Measurements from ENCODE around the gene MAML2.

The MAML2 gene

DNA sequence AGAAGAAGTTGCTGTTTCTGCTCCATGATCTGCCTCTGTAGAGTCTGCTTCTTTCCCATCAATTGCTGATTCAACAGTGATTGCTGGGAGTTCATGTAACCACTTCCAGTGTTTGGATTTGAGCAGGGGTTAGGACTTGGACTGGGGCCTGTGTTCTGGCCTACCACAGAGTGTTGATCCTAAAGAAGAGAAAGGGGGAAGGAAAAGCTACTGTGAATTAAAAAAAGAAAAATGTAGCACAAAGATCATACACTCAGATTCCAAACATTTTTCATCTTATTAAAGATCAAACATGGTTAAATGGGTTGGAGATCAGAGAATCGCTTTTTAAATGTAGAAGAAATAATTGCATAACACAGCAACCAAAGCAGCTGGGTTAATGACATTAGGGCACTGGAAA is 351.4 kb downstream of the MAML2 start:
- DNase-seq = no peak
- Histone ChIP-seq H3K9ac (ENCODE audit: low read length) (no peak overlapping the region), H3K18ac (ENCODE audit: low read length) (no peak overlapping the region), H4K8ac (ENCODE audit: low read depth, low read length) (peak overlapping the region; percentile 76), H3K36me3 (ENCODE audit: control insufficient read depth, insufficient read depth, low read length) (no peaks in the 10 kb centered on the region), H3K4me2 (ENCODE audit: low read length) (no peak overlapping the region), H3K23ac (ENCODE audit: low read length) (no peak overlapping the region), H2BK120ac (ENCODE audit: low read depth, low read length) (no peak overlapping the region), H3K4me3 (ENCODE audit: low read length) (no peak overlapping the region), H3K79me2 (ENCODE audit: control insufficient read depth, insufficient read depth, low read length) (no peaks in the 10 kb centered on the region), H3K79me1 (ENCODE audit: low read length) (no peaks in the 10 kb centered on the region), H3K4me1 (ENCODE audit: control insufficient read depth, low read depth, low read length) (no peaks in the 10 kb centered on the region), H4K5ac (ENCODE audit: low read length) (no peak overlapping the region), H2BK15ac (replicated peaks; ENCODE audit: low read depth) (no peak overlapping the region), H3K27me3 (ENCODE audit: insufficient read depth, low read length, poor library complexity) (no peaks in the 10 kb centered on the region), H3K27ac (ENCODE audit: low read depth, low read length) (no peak overlapping the region), H2AK5ac (ENCODE audit: low read length) (no peak overlapping the region), H2BK5ac (ENCODE audit: low read length) (no peak overlapping the region), H3K56ac (ENCODE audit: low read length) (no peak overlapping the region), H3K4ac (ENCODE audit: low read depth, low read length) (no peak overlapping the region)
- no CpG with 5 or more reads among the region's 1 CpG for WGBS (ENCODE audit: extremely low coverage, insufficient coverage, low lambda C conversion rate)

DNA sequence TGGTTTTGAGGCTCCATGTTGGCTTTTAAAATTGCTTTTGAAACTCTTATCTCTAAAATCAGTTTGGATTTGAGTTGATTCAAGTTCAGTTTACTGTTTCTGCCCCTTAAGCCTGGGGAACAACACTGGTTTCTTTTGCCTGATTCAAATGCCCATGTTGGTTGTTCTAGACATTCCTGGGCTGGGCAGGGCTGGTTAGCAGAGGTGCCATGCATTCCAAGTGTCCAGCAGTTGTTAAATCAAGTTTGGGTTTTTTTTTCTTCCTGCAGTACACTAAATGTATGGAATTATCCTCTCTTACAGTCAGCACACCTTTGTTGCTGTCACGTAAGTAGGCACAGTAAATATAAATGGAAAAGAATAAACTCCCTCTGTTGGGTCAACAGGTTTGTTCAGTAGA is 351.9 kb downstream of the MAML2 start:
- Histone ChIP-seq H4K5ac (ENCODE audit: low read length) (no peak overlapping the region), H2AK5ac (ENCODE audit: low read length) (no peak overlapping the region), H3K18ac (ENCODE audit: low read length) (no peak overlapping the region), H3K4me1 (ENCODE audit: control insufficient read depth, low read depth, low read length) (no peaks in the 10 kb centered on the region), H3K79me2 (ENCODE audit: control insufficient read depth, insufficient read depth, low read length) (no peaks in the 10 kb centered on the region), H3K27ac (ENCODE audit: low read depth, low read length) (no peak overlapping the region), H3K79me1 (ENCODE audit: low read length) (no peaks in the 10 kb centered on the region), H3K23ac (ENCODE audit: low read length) (no peak overlapping the region), H3K36me3 (ENCODE audit: control insufficient read depth, insufficient read depth, low read length) (no peaks in the 10 kb centered on the region), H2BK5ac (ENCODE audit: low read length) (no peak overlapping the region), H3K9ac (ENCODE audit: low read length) (no peak overlapping the region), H3K4me3 (ENCODE audit: low read length) (no peak overlapping the region), H2BK15ac (replicated peaks; ENCODE audit: low read depth) (no peak overlapping the region), H3K27me3 (ENCODE audit: insufficient read depth, low read length, poor library complexity) (no peaks in the 10 kb centered on the region), H3K56ac (ENCODE audit: low read length) (no peak overlapping the region), H4K8ac (ENCODE audit: low read depth, low read length) (no peak overlapping the region), H3K4me2 (ENCODE audit: low read length) (no peak overlapping the region), H3K4ac (ENCODE audit: low read depth, low read length) (no peak overlapping the region), H2BK120ac (ENCODE audit: low read depth, low read length) (no peak overlapping the region)
- no peak for DNase-seq
- no CpG with 5 or more reads among the region's 1 CpG for WGBS (ENCODE audit: extremely low coverage, insufficient coverage, low lambda C conversion rate)

DNA sequence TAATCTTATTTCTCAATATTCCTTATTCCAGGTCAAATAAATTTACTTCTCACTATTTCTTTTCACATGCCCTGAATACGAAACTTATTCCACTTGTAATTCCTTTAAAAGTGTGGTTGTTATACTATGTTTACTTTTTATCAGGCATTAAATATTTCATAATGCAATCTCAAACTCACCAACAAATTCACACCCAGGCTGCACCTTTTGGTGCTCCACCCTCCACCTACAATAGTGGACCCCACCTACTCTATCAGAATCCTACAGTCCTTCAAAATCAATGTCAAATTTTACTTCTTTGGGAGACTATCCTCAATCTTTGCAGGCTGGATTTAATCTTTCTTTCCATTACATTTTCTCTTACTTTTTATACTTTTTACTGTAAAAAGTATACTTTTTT is 353.2 kb downstream of the MAML2 start:
- H3K9ac ChIP-seq (ENCODE audit: low read length) = no peak overlapping the region
- H3K4ac ChIP-seq (ENCODE audit: low read depth, low read length) = no peak overlapping the region
- no peak overlapping the region for H4K8ac ChIP-seq (ENCODE audit: low read depth, low read length)
- H3K56ac ChIP-seq (ENCODE audit: low read length) = no peak overlapping the region
- no peak overlapping the region for H2BK15ac ChIP-seq (replicated peaks; ENCODE audit: low read depth)
- H3K36me3 ChIP-seq (ENCODE audit: control insufficient read depth, insufficient read depth, low read length) = no peaks in the 10 kb centered on the region
- no peak overlapping the region for H4K5ac ChIP-seq (ENCODE audit: low read length)
- no peak overlapping the region for H2AK5ac ChIP-seq (ENCODE audit: low read length)
- no peak overlapping the region for H3K4me3 ChIP-seq (ENCODE audit: low read length)
- H3K23ac ChIP-seq (ENCODE audit: low read length) = no peak overlapping the region
- H3K4me2 ChIP-seq (ENCODE audit: low read length) = no peak overlapping the region
- no peaks in the 10 kb centered on the region for H3K79me2 ChIP-seq (ENCODE audit: control insufficient read depth, insufficient read depth, low read length)
- no peak overlapping the region for H3K18ac ChIP-seq (ENCODE audit: low read length)
- DNase-seq = no peak
- no peak overlapping the region for H2BK120ac ChIP-seq (ENCODE audit: low read depth, low read length)
- H3K27me3 ChIP-seq (ENCODE audit: insufficient read depth, low read length, poor library complexity) = no peaks in the 10 kb centered on the region
- no peaks in the 10 kb centered on the region for H3K4me1 ChIP-seq (ENCODE audit: control insufficient read depth, low read depth, low read length)
- no peaks in the 10 kb centered on the region for H3K79me1 ChIP-seq (ENCODE audit: low read length)
- no peak overlapping the region for H3K27ac ChIP-seq (ENCODE audit: low read depth, low read length)
- 100% methylated on average over 1 of the region's 1 CpG for WGBS (ENCODE audit: extremely low coverage, insufficient coverage, low lambda C conversion rate)
- no peak overlapping the region for H2BK5ac ChIP-seq (ENCODE audit: low read length)

DNA sequence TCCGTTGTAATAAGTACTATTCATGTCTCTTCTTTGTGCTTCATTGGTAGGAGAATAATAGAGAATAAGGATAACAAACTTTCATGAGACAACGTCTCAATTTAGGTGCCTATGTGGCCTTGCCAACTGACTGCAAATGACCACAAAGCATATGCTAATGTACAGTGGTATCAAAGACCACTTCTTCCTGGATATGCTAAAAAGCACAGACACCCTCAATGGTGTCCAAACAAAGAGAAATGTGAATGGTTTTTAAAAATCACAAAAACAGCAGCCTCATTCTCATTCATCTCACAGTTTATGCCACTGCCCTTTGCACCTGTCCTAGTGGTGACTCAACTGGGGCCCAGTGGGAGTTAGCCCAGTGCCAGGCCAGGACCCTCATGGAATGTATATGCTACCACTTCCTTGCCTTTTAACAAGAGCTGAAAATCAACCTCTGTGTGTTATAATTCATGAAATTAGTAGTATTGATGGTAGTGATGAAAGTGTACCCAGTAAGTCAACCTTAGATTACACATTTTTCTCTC is 353.9 kb downstream of the MAML2 start:
- Histone ChIP-seq H3K27ac (ENCODE audit: low read depth, low read length) (no peak overlapping the region), H2BK15ac (replicated peaks; ENCODE audit: low read depth) (no peak overlapping the region), H3K4me3 (ENCODE audit: low read length) (no peak overlapping the region), H3K4me2 (ENCODE audit: low read length) (no peak overlapping the region), H2AK5ac (ENCODE audit: low read length) (no peak overlapping the region), H2BK120ac (ENCODE audit: low read depth, low read length) (no peak overlapping the region), H3K56ac (ENCODE audit: low read length) (no peak overlapping the region), H3K4me1 (ENCODE audit: control insufficient read depth, low read depth, low read length) (no peaks in the 10 kb centered on the region), H3K23ac (ENCODE audit: low read length) (no peak overlapping the region), H3K18ac (ENCODE audit: low read length) (no peak overlapping the region), H3K4ac (ENCODE audit: low read depth, low read length) (no peak overlapping the region), H3K9ac (ENCODE audit: low read length) (no peak overlapping the region), H3K79me2 (ENCODE audit: control insufficient read depth, insufficient read depth, low read length) (no peaks in the 10 kb centered on the region), H2BK5ac (ENCODE audit: low read length) (no peak overlapping the region), H3K27me3 (ENCODE audit: insufficient read depth, low read length, poor library complexity) (no peaks in the 10 kb centered on the region), H3K79me1 (ENCODE audit: low read length) (no peaks in the 10 kb centered on the region), H4K5ac (ENCODE audit: low read length) (no peak overlapping the region), H4K8ac (ENCODE audit: low read depth, low read length) (no peak overlapping the region), H3K36me3 (ENCODE audit: control insufficient read depth, insufficient read depth, low read length) (no peaks in the 10 kb centered on the region)
- DNase-seq = no peak
- WGBS (ENCODE audit: extremely low coverage, insufficient coverage, low lambda C conversion rate) = no CpG with 5 or more reads among the region's 2 CpGs

DNA sequence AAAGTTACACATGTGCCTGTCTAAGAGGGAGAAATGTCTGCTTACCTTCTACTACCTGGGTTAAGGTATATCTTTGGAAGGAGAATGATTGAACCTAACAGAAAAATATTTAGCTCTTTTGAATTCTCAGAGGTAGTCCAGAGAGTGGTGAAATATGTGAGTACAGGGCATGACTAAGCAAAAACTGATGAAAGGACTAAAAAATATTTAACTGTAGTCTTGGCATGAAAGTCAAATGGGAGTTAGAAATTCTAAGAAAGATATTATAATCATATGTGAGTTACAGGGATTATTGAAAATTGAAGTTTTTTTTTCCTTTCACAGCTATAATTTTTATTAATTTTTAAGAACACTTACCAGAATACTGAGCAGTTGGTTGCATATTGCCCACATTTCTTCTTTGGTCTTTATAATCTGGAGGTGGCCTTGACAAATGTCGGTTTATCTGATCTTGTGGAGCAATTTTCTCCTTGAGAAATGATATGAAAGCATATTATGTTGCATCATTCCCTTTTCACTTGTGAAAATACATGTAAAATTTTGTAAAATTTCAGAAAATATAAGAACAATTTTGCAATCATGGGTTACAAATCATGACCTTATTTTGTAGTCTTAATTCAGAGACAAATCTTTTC is 357.7 kb downstream of the MAML2 start:
- no peaks in the 10 kb centered on the region for H3K79me2 ChIP-seq (ENCODE audit: control insufficient read depth, insufficient read depth, low read length)
- H2BK15ac ChIP-seq (replicated peaks; ENCODE audit: low read depth) = no peak overlapping the region
- H2BK120ac ChIP-seq (ENCODE audit: low read depth, low read length) = no peak overlapping the region
- no peak overlapping the region for H3K27ac ChIP-seq (ENCODE audit: low read depth, low read length)
- H2AK5ac ChIP-seq (ENCODE audit: low read length) = no peak overlapping the region
- no peaks in the 10 kb centered on the region for H3K27me3 ChIP-seq (ENCODE audit: insufficient read depth, low read length, poor library complexity)
- H4K5ac ChIP-seq (ENCODE audit: low read length) = no peak overlapping the region
- H3K56ac ChIP-seq (ENCODE audit: low read length) = no peak overlapping the region
- H4K8ac ChIP-seq (ENCODE audit: low read depth, low read length) = no peak overlapping the region
- H3K23ac ChIP-seq (ENCODE audit: low read length) = no peak overlapping the region
- H3K36me3 ChIP-seq (ENCODE audit: control insufficient read depth, insufficient read depth, low read length) = no peaks in the 10 kb centered on the region
- no peaks in the 10 kb centered on the region for H3K4me1 ChIP-seq (ENCODE audit: control insufficient read depth, low read depth, low read length)
- no peak overlapping the region for H3K9ac ChIP-seq (ENCODE audit: low read length)
- no peak for DNase-seq
- H3K79me1 ChIP-seq (ENCODE audit: low read length) = no peaks in the 10 kb centered on the region
- WGBS (ENCODE audit: extremely low coverage, insufficient coverage, low lambda C conversion rate) = no CpG with 5 or more reads among the region's 1 CpG
- H3K18ac ChIP-seq (ENCODE audit: low read length) = no peak overlapping the region
- H3K4ac ChIP-seq (ENCODE audit: low read depth, low read length) = no peak overlapping the region
- no peak overlapping the region for H3K4me2 ChIP-seq (ENCODE audit: low read length)
- H3K4me3 ChIP-seq (ENCODE audit: low read length) = no peak overlapping the region
- no peak overlapping the region for H2BK5ac ChIP-seq (ENCODE audit: low read length)

DNA sequence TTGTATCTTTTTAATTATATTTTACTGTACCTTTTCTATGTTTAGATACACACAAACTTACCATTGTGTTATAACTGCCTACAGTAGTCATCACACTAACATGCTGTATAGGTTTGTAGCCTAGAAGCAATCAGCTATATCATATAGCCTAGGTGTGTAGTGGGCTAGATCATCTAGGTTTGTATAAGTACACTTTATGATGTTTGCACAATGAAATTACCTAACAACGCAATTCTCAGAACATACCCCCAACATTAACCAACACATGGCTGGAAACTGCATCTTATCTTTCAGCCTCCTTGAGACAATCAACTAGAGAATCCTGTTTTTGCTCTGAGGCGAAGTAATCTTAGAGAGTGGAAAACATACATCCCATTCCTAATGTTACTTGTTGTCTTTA is 358.9 kb downstream of the MAML2 start:
- H3K4ac ChIP-seq (ENCODE audit: low read depth, low read length) = no peak overlapping the region
- H3K27me3 ChIP-seq (ENCODE audit: insufficient read depth, low read length, poor library complexity) = no peaks in the 10 kb centered on the region
- H3K27ac ChIP-seq (ENCODE audit: low read depth, low read length) = no peak overlapping the region
- no peak overlapping the region for H2BK5ac ChIP-seq (ENCODE audit: low read length)
- no peak overlapping the region for H2BK15ac ChIP-seq (replicated peaks; ENCODE audit: low read depth)
- WGBS (ENCODE audit: extremely low coverage, insufficient coverage, low lambda C conversion rate) = no CpG with 5 or more reads among the region's 2 CpGs
- H3K4me2 ChIP-seq (ENCODE audit: low read length) = no peak overlapping the region
- no peak for DNase-seq
- H3K79me1 ChIP-seq (ENCODE audit: low read length) = no peaks in the 10 kb centered on the region
- H3K18ac ChIP-seq (ENCODE audit: low read length) = no peak overlapping the region
- no peaks in the 10 kb centered on the region for H3K36me3 ChIP-seq (ENCODE audit: control insufficient read depth, insufficient read depth, low read length)
- H3K9ac ChIP-seq (ENCODE audit: low read length) = no peak overlapping the region
- no peak overlapping the region for H3K56ac ChIP-seq (ENCODE audit: low read length)
- no peak overlapping the region for H4K5ac ChIP-seq (ENCODE audit: low read length)
- no peak overlapping the region for H2BK120ac ChIP-seq (ENCODE audit: low read depth, low read length)
- no peak overlapping the region for H2AK5ac ChIP-seq (ENCODE audit: low read length)
- no peak overlapping the region for H4K8ac ChIP-seq (ENCODE audit: low read depth, low read length)
- no peak overlapping the region for H3K23ac ChIP-seq (ENCODE audit: low read length)
- H3K79me2 ChIP-seq (ENCODE audit: control insufficient read depth, insufficient read depth, low read length) = no peaks in the 10 kb centered on the region
- no peak overlapping the region for H3K4me3 ChIP-seq (ENCODE audit: low read length)
- H3K4me1 ChIP-seq (ENCODE audit: control insufficient read depth, low read depth, low read length) = no peaks in the 10 kb centered on the region
